ENCODE data around the gene KLF9. TPM values are rescaled to one million over a fixed set of nuclear protein-coding genes. Genes with fewer than 3 reads are reported as not detected.

The KLF9 gene
- total RNA-seq, 1 donor from 2014 or later, result 98.5 TPM

GRCh38 chr9:70389621-70390266, 24.7 kb downstream of the KLF9 start:
- intact Hi-C loops (cut with DNase I), result no loop called here
- TF ChIP-seq POLR2A (IDR thresholded peaks at IDR 0.05), result no peak
- no peak for TF ChIP-seq POLR2AphosphoS5 (IDR thresholded peaks at IDR 0.05; ENCODE audit: insufficient read depth in 1 of 2, low read depth in 1 of 2)
- TF ChIP-seq, protein P1, sequence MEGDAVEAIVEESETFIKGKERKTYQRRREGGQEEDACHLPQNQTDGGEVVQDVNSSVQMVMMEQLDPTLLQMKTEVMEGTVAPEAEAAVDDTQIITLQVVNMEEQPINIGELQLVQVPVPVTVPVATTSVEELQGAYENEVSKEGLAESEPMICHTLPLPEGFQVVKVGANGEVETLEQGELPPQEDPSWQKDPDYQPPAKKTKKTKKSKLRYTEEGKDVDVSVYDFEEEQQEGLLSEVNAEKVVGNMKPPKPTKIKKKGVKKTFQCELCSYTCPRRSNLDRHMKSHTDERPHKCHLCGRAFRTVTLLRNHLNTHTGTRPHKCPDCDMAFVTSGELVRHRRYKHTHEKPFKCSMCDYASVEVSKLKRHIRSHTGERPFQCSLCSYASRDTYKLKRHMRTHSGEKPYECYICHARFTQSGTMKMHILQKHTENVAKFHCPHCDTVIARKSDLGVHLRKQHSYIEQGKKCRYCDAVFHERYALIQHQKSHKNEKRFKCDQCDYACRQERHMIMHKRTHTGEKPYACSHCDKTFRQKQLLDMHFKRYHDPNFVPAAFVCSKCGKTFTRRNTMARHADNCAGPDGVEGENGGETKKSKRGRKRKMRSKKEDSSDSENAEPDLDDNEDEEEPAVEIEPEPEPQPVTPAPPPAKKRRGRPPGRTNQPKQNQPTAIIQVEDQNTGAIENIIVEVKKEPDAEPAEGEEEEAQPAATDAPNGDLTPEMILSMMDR (IDR thresholded peaks at IDR 0.05), result no peak
- H3K36me3 ChIP-seq, result peaks cover 0 to 26% of the 10 kb centered on the region in 2 donors
- H3K9me3 ChIP-seq, result no peaks in the 10 kb centered on the region
- H3K4me1 ChIP-seq, result peaks cover 63% of the 10 kb centered on the region
- H3K27ac ChIP-seq, result no peak overlapping the region
- H3K27me3 ChIP-seq, result no peaks in the 10 kb centered on the region
- no peak for DNase-seq (ENCODE audit: extremely low spot score in 2 of 2)
- H3K4me3 ChIP-seq, result no peak overlapping the region

DNA sequence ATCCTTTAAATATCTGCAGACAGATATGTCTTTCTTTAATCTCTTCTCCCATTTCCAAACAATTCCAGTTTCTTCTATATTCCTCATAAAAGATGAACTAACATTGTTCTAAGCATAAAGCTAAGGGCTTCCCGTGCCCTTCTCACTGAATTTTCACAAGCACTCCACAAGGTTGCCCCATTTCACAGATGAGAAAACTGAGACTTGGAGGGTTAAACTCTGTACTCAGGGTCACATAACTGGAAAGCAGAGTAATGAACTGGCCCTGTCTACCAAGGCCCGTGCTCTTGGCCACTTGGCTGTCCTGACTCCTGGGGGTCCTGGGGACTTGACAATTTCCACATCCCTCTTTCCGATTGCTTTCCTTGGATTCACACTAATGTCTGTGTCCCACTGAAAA, 25.3 kb downstream of the KLF9 start:
- Histone ChIP-seq H3K4me1 (peaks cover 58% of the 10 kb centered on the region), H3K27me3 (no peaks in the 10 kb centered on the region), H3K27ac (no peak overlapping the region), H3K4me3 (no peak overlapping the region), H3K36me3 (peaks cover 0 to 26% of the 10 kb centered on the region in 2 donors), H3K9me3 (no peaks in the 10 kb centered on the region)
- no peak for DNase-seq (ENCODE audit: extremely low spot score in 2 of 2)
- TF ChIP-seq POLR2AphosphoS5 (IDR thresholded peaks at IDR 0.05; ENCODE audit: insufficient read depth in 1 of 2, low read depth in 1 of 2) (no peak), POLR2A (IDR thresholded peaks at IDR 0.05) (no peak)
- TF ChIP-seq, protein P1 (IDR thresholded peaks at IDR 0.05), result no peak
- intact Hi-C loops (cut with DNase I), result no loop called here

GRCh38 chr9:70387663-70388062, 26.8 kb downstream of the KLF9 start:
- H3K4me1 ChIP-seq, result peaks cover 52% of the 10 kb centered on the region

GRCh38 chr9:70385426-70385825, 29.0 kb downstream of the KLF9 start:
- Histone ChIP-seq H3K36me3 (peaks cover 0 to 26% of the 10 kb centered on the region in 2 donors), H3K9me3 (no peaks in the 10 kb centered on the region), H3K27ac (no peak overlapping the region), H3K27me3 (no peaks in the 10 kb centered on the region), H3K4me3 (no peak overlapping the region), H3K4me1 (peaks cover 31% of the 10 kb centered on the region)
- intact Hi-C loops (cut with DNase I), result no loop called here
- TF ChIP-seq POLR2A (IDR thresholded peaks at IDR 0.05) (no peak), POLR2AphosphoS5 (IDR thresholded peaks at IDR 0.05; ENCODE audit: insufficient read depth in 1 of 2, low read depth in 1 of 2) (no peak)
- TF ChIP-seq, protein P1 (IDR thresholded peaks at IDR 0.05), result no peak
- no peak for DNase-seq (ENCODE audit: extremely low spot score in 2 of 2)

More at GRCh38 chr9:70387663-70388062, 26.8 kb downstream of the KLF9 start:
- Histone ChIP-seq H3K27ac (no peak overlapping the region), H3K27me3 (no peaks in the 10 kb centered on the region), H3K4me3 (no peak overlapping the region), H3K36me3 (peaks cover 0 to 26% of the 10 kb centered on the region in 2 donors), H3K9me3 (no peaks in the 10 kb centered on the region)
- intact Hi-C loops (cut with DNase I), result no loop called here
- TF ChIP-seq, protein P1 (IDR thresholded peaks at IDR 0.05), result no peak
- TF ChIP-seq POLR2AphosphoS5 (IDR thresholded peaks at IDR 0.05; ENCODE audit: insufficient read depth in 1 of 2, low read depth in 1 of 2), result no peak
- no peak for TF ChIP-seq POLR2A (IDR thresholded peaks at IDR 0.05)
- no peak for DNase-seq (ENCODE audit: extremely low spot score in 2 of 2)

Data from vagina (tissue), 2 donors.